ENCODE measurements around the gene TSBP1. TPM values are rescaled to one million over a fixed set of nuclear protein-coding genes. Genes with fewer than 3 reads are reported as not detected.
"Not testable (repeated sequence)": the region's sequence is repeated elsewhere in the genome, so short reads cannot be mapped to it uniquely, and the experiment has no call there.

TSBP1 gene
- polyA plus RNA-seq, 2 donors = not detected

DNA sequence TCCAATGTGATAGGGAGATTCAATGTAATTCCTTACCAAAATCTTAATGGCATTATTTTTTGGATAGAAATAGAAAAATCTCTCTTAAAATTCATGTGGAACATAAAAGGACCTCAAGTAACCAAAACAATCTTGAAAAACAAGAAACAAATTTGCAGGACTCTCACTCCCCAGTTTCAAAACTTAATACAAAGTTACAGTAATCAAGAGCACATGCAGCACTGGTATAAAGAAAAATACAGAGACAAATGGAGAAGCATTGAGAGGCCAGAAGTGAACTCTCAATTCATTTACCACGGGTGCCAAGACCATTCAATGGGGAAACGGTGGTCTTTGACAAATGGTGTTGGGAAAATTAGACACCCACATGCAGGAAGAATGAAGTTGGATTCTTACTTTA lies 7.8 kb upstream of the TSBP1 start:
- no peaks in the 10 kb centered on the region for H3K27me3 ChIP-seq (ENCODE audit: control insufficient read depth in 1 of 2, insufficient read depth in 2 of 2, low read length in 2 of 2)
- H3K9me3 ChIP-seq (ENCODE audit: control insufficient read depth in 2 of 2, insufficient read depth in 1 of 2, low read depth in 1 of 2, low read length in 1 of 2) = no peaks in the 10 kb centered on the region
- H3K4me3 ChIP-seq (ENCODE audit: low read depth in 1 of 2, low read length in 2 of 2) = no peak overlapping the region
- 65 to 68% methylated on average over 2 of the region's 2 CpGs for WGBS, 2 donors
- H3K4me1 ChIP-seq (ENCODE audit: control insufficient read depth in 2 of 2, insufficient read depth in 2 of 2, low read length in 1 of 2) = no peaks in the 10 kb centered on the region
- no peaks in the 10 kb centered on the region for H3K36me3 ChIP-seq (ENCODE audit: control insufficient read depth in 2 of 2, insufficient read depth in 2 of 2, low read length in 1 of 2)
- H3K27ac ChIP-seq (ENCODE audit: low read depth in 2 of 2, low read length in 1 of 2) = no peak overlapping the region

- no peaks in the 10 kb centered on the region for H3K4me1 ChIP-seq (ENCODE audit: control insufficient read depth in 2 of 2, insufficient read depth in 2 of 2, low read length in 1 of 2)
These were observed 4.2 kb upstream of the TSBP1 start for GRCh38 chr6:32375739-32376529.

DNA sequence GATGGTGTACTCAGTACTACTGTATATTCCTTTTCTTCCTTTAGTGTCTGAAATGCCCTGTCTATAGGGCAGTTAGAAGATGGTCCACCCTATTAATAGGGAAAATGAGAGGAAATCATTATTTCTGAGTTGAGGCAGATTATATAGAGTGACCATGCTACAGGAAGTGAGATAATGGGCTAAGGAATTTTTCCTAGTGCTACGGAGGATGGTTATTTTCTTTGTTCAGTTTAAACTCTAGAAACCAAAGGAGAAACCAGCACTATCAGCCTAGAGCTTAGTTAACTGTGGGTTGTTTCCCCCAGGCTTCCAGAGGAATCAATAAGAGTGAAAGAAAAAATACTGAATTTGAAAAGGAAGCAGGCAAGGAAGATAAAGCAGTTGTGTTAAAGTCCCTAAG lies 474 bp downstream of the TSBP1 start:
- 57 to 70% methylated on average over 1 of the region's 1 CpG for WGBS, 2 donors
- Histone ChIP-seq H3K9me3 (ENCODE audit: control insufficient read depth in 2 of 2, insufficient read depth in 1 of 2, low read depth in 1 of 2, low read length in 1 of 2) (no peaks in the 10 kb centered on the region), H3K27me3 (ENCODE audit: control insufficient read depth in 1 of 2, insufficient read depth in 2 of 2, low read length in 2 of 2) (no peaks in the 10 kb centered on the region), H3K36me3 (ENCODE audit: control insufficient read depth in 2 of 2, insufficient read depth in 2 of 2, low read length in 1 of 2) (no peaks in the 10 kb centered on the region), H3K4me1 (ENCODE audit: control insufficient read depth in 2 of 2, insufficient read depth in 2 of 2, low read length in 1 of 2) (no peaks in the 10 kb centered on the region), H3K4me3 (ENCODE audit: low read depth in 1 of 2, low read length in 2 of 2) (no peak overlapping the region), H3K27ac (ENCODE audit: low read depth in 2 of 2, low read length in 1 of 2) (no peak overlapping the region)

More at GRCh38 chr6:32375739-32376529, 4.2 kb upstream of the TSBP1 start:
- Histone ChIP-seq H3K9me3 (ENCODE audit: control insufficient read depth in 2 of 2, insufficient read depth in 1 of 2, low read depth in 1 of 2, low read length in 1 of 2) (no peaks in the 10 kb centered on the region), H3K4me3 (ENCODE audit: low read depth in 1 of 2, low read length in 2 of 2) (no peak overlapping the region), H3K27me3 (ENCODE audit: control insufficient read depth in 1 of 2, insufficient read depth in 2 of 2, low read length in 2 of 2) (no peaks in the 10 kb centered on the region), H3K27ac (ENCODE audit: low read depth in 2 of 2, low read length in 1 of 2) (no peak overlapping the region), H3K36me3 (ENCODE audit: control insufficient read depth in 2 of 2, insufficient read depth in 2 of 2, low read length in 1 of 2) (no peaks in the 10 kb centered on the region)
- 83% methylated on average over 7 of the region's 7 CpGs for WGBS, 2 donors

GRCh38 chr6:32370505-32370904 lies 1.2 kb downstream of the TSBP1 start:
- no peak overlapping the region for H3K4me3 ChIP-seq (ENCODE audit: low read depth in 1 of 2, low read length in 2 of 2)
- no peaks in the 10 kb centered on the region for H3K4me1 ChIP-seq (ENCODE audit: control insufficient read depth in 2 of 2, insufficient read depth in 2 of 2, low read length in 1 of 2)
- no peaks in the 10 kb centered on the region for H3K9me3 ChIP-seq (ENCODE audit: control insufficient read depth in 2 of 2, insufficient read depth in 1 of 2, low read depth in 1 of 2, low read length in 1 of 2)
- H3K36me3 ChIP-seq (ENCODE audit: control insufficient read depth in 2 of 2, insufficient read depth in 2 of 2, low read length in 1 of 2) = no peaks in the 10 kb centered on the region
- H3K27ac ChIP-seq (ENCODE audit: low read depth in 2 of 2, low read length in 1 of 2) = no peak overlapping the region
- 73 to 91% methylated on average over 2 of the region's 2 CpGs for WGBS, 2 donors
- no peaks in the 10 kb centered on the region for H3K27me3 ChIP-seq (ENCODE audit: control insufficient read depth in 1 of 2, insufficient read depth in 2 of 2, low read length in 2 of 2)

DNA sequence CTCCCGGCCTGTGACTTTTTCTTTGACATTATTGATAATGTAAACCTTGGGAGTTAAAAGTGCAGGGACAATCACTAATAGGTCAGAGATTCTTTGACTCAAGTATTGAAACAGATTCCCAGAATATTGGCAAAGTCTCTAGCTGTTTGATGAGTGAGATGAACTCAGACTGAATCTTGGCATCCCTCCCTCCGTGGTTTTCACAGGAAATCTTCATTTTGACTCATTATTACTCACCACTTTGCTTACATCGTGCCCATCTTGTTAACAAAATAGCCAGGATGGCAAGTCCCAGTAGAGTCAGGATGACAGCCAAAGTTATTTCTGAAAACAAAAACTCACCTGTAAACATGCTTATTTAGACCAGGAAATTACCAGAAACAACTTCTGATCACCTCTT lies 2.0 kb downstream of the TSBP1 start:
- Histone ChIP-seq H3K9me3 (ENCODE audit: control insufficient read depth in 2 of 2, insufficient read depth in 1 of 2, low read depth in 1 of 2, low read length in 1 of 2) (no peaks in the 10 kb centered on the region), H3K27me3 (ENCODE audit: control insufficient read depth in 1 of 2, insufficient read depth in 2 of 2, low read length in 2 of 2) (no peaks in the 10 kb centered on the region)
- 43 to 48% methylated on average over 3 of the region's 3 CpGs for WGBS, 2 donors

DNA sequence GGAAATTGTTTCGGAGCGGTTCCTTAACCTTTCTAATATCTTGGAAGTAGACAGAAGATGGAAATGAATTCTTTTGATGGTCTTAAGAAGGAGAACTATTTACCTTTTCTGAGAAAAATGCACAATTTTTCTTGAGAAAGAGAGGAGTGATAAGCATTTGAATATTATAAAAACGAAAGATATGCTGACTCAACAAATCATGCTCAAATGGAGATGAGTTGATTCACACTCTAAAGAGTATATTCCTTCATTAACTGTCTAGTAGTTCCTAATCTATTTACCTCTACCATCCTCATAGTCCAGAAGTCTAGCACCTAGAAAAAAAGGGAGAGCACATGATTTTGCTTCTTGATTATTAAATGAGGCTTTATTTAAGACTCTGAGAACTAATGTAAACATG lies 4.1 kb downstream of the TSBP1 start:
- Histone ChIP-seq H3K9me3 (ENCODE audit: control insufficient read depth in 2 of 2, insufficient read depth in 1 of 2, low read depth in 1 of 2, low read length in 1 of 2) (no peaks in the 10 kb centered on the region), H3K27ac (ENCODE audit: low read depth in 2 of 2, low read length in 1 of 2) (no peak overlapping the region), H3K4me1 (ENCODE audit: control insufficient read depth in 2 of 2, insufficient read depth in 2 of 2, low read length in 1 of 2) (no peaks in the 10 kb centered on the region), H3K36me3 (ENCODE audit: control insufficient read depth in 2 of 2, insufficient read depth in 2 of 2, low read length in 1 of 2) (no peaks in the 10 kb centered on the region), H3K4me3 (ENCODE audit: low read depth in 1 of 2, low read length in 2 of 2) (no peak overlapping the region), H3K27me3 (ENCODE audit: control insufficient read depth in 1 of 2, insufficient read depth in 2 of 2, low read length in 2 of 2) (no peaks in the 10 kb centered on the region)
- 77 to 86% methylated on average over 3 of the region's 3 CpGs for WGBS, 2 donors

More for the DNA sequence above, 2.0 kb downstream of the TSBP1 start:
- H3K27ac ChIP-seq (ENCODE audit: low read depth in 2 of 2, low read length in 1 of 2) = no peak overlapping the region
- no peaks in the 10 kb centered on the region for H3K4me1 ChIP-seq (ENCODE audit: control insufficient read depth in 2 of 2, insufficient read depth in 2 of 2, low read length in 1 of 2)
- no peak overlapping the region for H3K4me3 ChIP-seq (ENCODE audit: low read depth in 1 of 2, low read length in 2 of 2)
- H3K36me3 ChIP-seq (ENCODE audit: control insufficient read depth in 2 of 2, insufficient read depth in 2 of 2, low read length in 1 of 2) = no peaks in the 10 kb centered on the region

GRCh38 chr6:32359225-32359624 lies 12.5 kb downstream of the TSBP1 start:
- H3K36me3 ChIP-seq (ENCODE audit: control insufficient read depth in 2 of 2, insufficient read depth in 2 of 2, low read length in 1 of 2); H3K27ac ChIP-seq (ENCODE audit: low read depth in 2 of 2, low read length in 1 of 2); H3K27me3 ChIP-seq (ENCODE audit: control insufficient read depth in 1 of 2, insufficient read depth in 2 of 2, low read length in 2 of 2); H3K4me1 ChIP-seq (ENCODE audit: control insufficient read depth in 2 of 2, insufficient read depth in 2 of 2, low read length in 1 of 2); H3K9me3 ChIP-seq (ENCODE audit: control insufficient read depth in 2 of 2, insufficient read depth in 1 of 2, low read depth in 1 of 2, low read length in 1 of 2); H3K4me3 ChIP-seq (ENCODE audit: low read depth in 1 of 2, low read length in 2 of 2): not testable (repeated sequence)
- no CpG with 5 or more reads among the region's 1 CpG for WGBS, 2 donors

DNA sequence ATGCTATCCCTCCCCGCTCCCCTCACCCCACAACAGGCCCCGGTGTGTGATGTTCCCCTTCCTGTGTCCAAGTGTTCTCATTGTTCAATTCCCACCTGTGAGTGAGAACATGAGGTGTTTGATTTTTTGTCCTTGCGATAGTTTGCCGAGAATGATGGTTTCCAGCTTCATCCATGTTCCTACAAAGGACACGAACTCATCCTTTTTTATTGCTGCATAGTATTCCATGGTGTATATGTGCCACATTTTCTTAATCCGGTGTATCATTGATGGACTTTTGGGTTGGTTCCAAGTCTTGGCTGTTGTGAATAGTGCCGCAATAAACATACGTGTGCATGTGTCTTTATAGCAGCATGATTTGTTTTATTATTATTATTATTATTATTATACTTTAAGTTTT lies 13.2 kb downstream of the TSBP1 start:
- not testable (repeated sequence) for H3K9me3 ChIP-seq (ENCODE audit: control insufficient read depth in 2 of 2, insufficient read depth in 1 of 2, low read depth in 1 of 2, low read length in 1 of 2); H3K36me3 ChIP-seq (ENCODE audit: control insufficient read depth in 2 of 2, insufficient read depth in 2 of 2, low read length in 1 of 2); H3K4me3 ChIP-seq (ENCODE audit: low read depth in 1 of 2, low read length in 2 of 2); H3K27ac ChIP-seq (ENCODE audit: low read depth in 2 of 2, low read length in 1 of 2); H3K4me1 ChIP-seq (ENCODE audit: control insufficient read depth in 2 of 2, insufficient read depth in 2 of 2, low read length in 1 of 2); H3K27me3 ChIP-seq (ENCODE audit: control insufficient read depth in 1 of 2, insufficient read depth in 2 of 2, low read length in 2 of 2)
- WGBS, 2 donors = 85 to 97% methylated on average over 6 to 7 of the region's 8 CpGs

- 73 to 77% methylated on average over 1 of the region's 1 CpG for WGBS, 2 donors
- H3K9me3 ChIP-seq (ENCODE audit: control insufficient read depth in 2 of 2, insufficient read depth in 1 of 2, low read depth in 1 of 2, low read length in 1 of 2) = no peaks in the 10 kb centered on the region
- no peak overlapping the region for H3K4me3 ChIP-seq (ENCODE audit: low read depth in 1 of 2, low read length in 2 of 2)
- H3K4me1 ChIP-seq (ENCODE audit: control insufficient read depth in 2 of 2, insufficient read depth in 2 of 2, low read length in 1 of 2) = no peaks in the 10 kb centered on the region
- H3K27ac ChIP-seq (ENCODE audit: low read depth in 2 of 2, low read length in 1 of 2) = no peak overlapping the region
- H3K27me3 ChIP-seq (ENCODE audit: control insufficient read depth in 1 of 2, insufficient read depth in 2 of 2, low read length in 2 of 2) = no peaks in the 10 kb centered on the region
- H3K36me3 ChIP-seq (ENCODE audit: control insufficient read depth in 2 of 2, insufficient read depth in 2 of 2, low read length in 1 of 2) = no peaks in the 10 kb centered on the region
These were observed 16.7 kb downstream of the TSBP1 start for GRCh38 chr6:32355018-32355417.

DNA sequence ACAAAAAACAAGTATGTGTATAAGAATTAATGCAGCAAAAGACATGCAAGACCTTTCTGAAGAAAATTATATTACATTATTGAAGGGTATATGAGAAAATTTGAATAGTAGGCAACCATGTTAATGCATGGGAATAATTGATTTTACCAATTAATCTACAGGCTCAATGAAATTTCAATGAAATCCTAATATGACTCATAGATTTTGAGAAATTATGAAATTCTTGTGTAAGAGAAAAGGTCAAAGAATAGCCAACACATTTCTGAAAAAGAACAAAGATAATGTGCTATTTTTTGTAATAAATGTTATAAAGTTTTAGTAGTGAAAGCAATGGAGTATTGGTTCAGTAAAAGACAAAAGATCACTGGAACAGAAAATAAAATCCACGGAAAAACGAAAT lies 18.4 kb downstream of the TSBP1 start:
- no peaks in the 10 kb centered on the region for H3K27me3 ChIP-seq (ENCODE audit: control insufficient read depth in 1 of 2, insufficient read depth in 2 of 2, low read length in 2 of 2)
- no peaks in the 10 kb centered on the region for H3K4me1 ChIP-seq (ENCODE audit: control insufficient read depth in 2 of 2, insufficient read depth in 2 of 2, low read length in 1 of 2)
- no peaks in the 10 kb centered on the region for H3K36me3 ChIP-seq (ENCODE audit: control insufficient read depth in 2 of 2, insufficient read depth in 2 of 2, low read length in 1 of 2)
- H3K4me3 ChIP-seq (ENCODE audit: low read depth in 1 of 2, low read length in 2 of 2) = no peak overlapping the region
- 75 to 96% methylated on average over 2 of the region's 2 CpGs for WGBS, 2 donors
- H3K27ac ChIP-seq (ENCODE audit: low read depth in 2 of 2, low read length in 1 of 2) = no peak overlapping the region
- H3K9me3 ChIP-seq (ENCODE audit: control insufficient read depth in 2 of 2, insufficient read depth in 1 of 2, low read depth in 1 of 2, low read length in 1 of 2) = no peaks in the 10 kb centered on the region
